ENCODE measurements around the gene PERM1. TPM values are rescaled to one million over a fixed set of nuclear protein-coding genes. Genes with fewer than 3 reads are reported as not detected.
A peak's percentile ranks its signal among the peaks of the same experiment; 100 is the strongest.
"Not testable (repeated sequence)": the region's sequence is repeated elsewhere in the genome, so short reads cannot be mapped to it uniquely, and the experiment has no call there.

The PERM1 gene, protein sequence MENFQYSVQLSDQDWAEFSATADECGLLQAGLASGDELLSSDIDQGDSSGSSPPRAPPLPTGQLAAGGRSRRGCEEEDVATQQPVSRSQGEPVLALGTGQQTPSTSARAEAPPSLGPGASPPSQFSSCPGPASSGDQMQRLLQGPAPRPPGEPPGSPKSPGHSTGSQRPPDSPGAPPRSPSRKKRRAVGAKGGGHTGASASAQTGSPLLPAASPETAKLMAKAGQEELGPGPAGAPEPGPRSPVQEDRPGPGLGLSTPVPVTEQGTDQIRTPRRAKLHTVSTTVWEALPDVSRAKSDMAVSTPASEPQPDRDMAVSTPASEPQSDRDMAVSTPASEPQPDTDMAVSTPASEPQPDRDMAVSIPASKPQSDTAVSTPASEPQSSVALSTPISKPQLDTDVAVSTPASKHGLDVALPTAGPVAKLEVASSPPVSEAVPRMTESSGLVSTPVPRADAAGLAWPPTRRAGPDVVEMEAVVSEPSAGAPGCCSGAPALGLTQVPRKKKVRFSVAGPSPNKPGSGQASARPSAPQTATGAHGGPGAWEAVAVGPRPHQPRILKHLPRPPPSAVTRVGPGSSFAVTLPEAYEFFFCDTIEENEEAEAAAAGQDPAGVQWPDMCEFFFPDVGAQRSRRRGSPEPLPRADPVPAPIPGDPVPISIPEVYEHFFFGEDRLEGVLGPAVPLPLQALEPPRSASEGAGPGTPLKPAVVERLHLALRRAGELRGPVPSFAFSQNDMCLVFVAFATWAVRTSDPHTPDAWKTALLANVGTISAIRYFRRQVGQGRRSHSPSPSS
- not detected for polyA plus RNA-seq

DNA sequence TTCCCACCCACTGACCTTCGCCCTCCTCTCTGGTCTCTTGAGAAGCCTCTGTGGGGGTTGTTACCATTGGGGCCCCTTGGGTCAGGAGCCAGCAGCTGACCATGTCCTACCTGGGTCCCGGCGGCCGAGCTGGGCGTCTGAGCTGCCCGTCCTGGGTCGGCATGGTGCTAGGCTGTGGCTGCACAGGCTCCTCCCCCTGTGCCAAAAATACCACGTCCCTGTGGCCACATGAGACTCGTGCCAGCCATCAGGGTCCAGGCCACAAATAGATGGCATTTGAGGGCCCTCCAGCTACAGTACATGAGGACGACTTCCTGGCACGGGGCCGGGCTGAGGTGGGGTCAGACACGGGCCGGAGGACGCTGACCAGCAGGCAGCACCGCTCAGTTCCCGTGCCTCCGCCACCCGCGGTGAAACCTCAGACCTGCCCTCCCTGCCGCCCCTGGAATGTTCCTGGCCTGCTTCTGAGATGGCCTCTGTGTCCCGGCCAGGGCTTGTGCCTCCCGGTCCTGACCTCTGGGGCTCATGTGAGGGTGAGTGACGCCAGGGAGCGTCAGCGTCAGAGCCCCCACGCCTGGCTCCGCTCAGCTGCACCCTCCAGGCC lies at the start of gene PERM1:
Gene PERM1 (minus strand): TSS at position 139 of the 604 bp plus-strand sequence. CDS start 1,064 bp downstream, outside the sequence.
- Mint-ChIP-seq H3K9me3 (no peaks in the 10 kb centered on the region), H3K27me3 (peaks cover 17% of the 10 kb centered on the region), H3K36me3 (no peaks in the 10 kb centered on the region), H3K27ac (no peak within 1 kb of the TSS), H3K4me3 (no peak within 1 kb of the TSS), H3K4me1 (no peaks in the 10 kb centered on the region)

DNA sequence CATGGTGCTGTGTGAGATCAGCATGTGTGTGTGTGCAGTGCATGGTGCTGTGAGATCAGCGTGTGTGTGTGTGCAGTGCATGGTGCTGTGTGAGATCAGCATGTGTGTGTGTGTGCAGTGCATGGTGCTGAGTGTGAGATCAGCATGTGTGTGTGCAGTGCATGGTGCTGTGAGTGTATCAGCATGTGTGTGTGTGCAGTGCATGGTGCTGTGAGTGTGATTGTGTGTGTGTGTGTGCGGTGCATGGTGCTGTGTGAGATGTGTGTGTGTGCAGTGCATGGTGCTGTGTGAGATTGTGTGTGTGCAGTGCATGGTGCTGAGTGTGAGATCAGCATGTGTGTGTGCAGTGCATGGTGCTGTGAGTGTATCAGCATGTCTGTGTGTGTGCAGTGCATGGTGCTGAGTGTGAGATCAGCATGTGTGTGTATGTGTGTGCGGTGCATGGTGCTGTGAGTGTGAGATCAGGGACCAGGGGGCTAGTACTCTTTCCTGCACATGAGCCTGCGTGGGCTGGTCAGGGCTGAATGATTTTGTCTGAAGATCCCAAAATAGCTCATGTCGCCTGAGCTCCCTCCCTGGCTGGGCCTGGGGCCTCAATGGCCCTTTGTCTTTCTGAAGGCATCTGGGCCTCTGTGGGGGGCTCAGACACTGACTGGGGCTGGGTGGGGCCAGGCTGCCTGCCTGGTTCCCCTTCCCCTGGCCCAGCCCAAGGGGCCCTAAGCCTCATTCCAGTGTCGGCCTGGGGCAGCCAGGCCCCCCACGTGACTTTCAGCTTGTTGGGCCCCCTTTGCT lies 49.2 kb upstream of the PERM1 start:
- not testable (repeated sequence) for H3K27me3 Mint-ChIP-seq, H3K36me3 Mint-ChIP-seq, H3K4me3 Mint-ChIP-seq, H3K27ac Mint-ChIP-seq, H3K9me3 Mint-ChIP-seq, H3K4me1 Mint-ChIP-seq

DNA sequence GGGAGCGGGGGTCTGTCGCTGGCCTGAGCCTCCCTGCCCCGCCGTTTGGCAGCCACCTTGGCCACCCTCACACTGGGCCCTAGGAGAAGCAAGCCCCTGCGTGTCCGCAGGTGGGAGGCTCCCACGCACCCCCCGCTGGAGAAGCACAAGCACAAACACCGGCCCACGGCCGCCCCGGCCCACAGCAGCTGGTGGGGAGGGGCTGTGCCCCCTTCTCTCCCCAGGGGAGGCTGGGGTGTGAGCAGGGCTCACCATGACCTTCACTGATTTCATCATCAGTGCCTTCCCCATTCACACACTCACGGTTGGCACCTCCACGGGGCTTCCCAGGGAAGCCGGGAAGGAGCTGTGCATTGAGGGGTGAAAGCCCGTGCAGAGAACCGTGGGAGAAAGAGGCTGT lies 45.9 kb upstream of the PERM1 start:
- no peaks in the 10 kb centered on the region for H3K9me3 Mint-ChIP-seq
- no peaks in the 10 kb centered on the region for H3K36me3 Mint-ChIP-seq
- no peak overlapping the region for H3K4me3 Mint-ChIP-seq
- peaks cover 1% of the 10 kb centered on the region for H3K27me3 Mint-ChIP-seq
- peaks cover 0 to 6% (median 6%) of the 10 kb centered on the region in 3 donors for H3K4me1 Mint-ChIP-seq
- no peak overlapping the region for H3K27ac Mint-ChIP-seq

DNA sequence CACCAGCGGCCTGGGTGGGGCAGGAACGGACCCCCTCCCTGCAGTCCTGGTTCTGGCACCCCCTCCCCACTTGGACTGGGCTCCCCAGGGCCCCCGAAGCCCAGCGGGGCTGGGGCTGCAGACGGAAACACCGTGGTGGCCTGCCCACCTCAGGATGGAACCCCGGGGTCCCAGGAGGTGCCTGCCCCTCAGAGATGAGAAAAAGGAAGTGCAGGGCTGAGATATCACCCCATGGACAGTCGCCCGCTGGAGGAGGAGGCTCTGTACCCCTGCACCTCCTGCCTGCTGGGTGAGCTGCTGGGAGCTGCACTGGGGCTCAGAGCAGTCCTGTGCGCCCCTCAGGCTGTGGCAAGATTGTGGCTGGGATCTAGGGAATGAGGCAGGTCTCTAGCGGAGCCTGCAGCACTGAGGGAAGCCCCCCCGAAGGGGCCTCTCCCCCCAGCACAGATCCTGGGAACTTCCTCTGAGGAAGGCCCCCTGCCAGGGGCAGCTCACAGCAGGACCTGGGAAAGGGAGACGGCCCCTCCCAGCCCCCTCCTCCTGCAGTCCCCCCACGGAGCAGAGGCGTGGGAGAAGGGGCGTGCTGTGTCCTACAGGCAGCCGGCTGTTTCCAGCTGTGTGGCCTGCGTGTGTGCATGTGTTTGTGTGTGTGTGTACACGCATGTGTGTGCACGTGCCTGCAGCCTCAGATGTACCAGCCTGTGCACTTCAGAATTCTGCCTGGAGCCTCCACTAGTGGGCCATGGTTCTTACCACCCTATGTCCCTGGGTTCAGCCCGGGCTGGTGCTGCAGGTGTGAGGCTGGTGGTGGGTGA lies 44.9 kb upstream of the PERM1 start:
- Mint-ChIP-seq H3K4me3 (no peak overlapping the region), H3K27me3 (peaks cover 6% of the 10 kb centered on the region), H3K36me3 (no peaks in the 10 kb centered on the region), H3K9me3 (no peaks in the 10 kb centered on the region), H3K27ac (no peak overlapping the region), H3K4me1 (no peaks in the 10 kb centered on the region)

DNA sequence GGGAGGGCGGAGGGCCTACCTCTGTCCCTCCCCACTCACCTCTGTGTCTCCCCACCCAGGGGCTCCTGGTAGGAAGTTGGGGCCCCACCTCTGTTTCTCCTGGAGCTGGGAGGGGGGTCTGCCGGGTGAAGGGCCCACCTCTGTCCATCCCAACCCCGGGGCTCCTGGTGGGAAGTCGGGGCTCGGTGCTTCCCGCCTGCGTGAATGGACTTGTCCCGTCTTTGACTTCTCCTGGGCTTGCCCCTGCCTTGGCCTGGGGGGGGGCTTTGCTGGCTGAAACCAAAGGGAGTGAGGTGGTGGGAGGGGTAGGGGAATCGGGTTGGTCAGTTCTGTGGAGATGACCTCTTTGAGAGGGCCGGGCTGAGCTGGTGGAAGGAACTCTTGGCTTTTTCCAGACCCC lies 43.8 kb upstream of the PERM1 start:
- Mint-ChIP-seq H3K36me3 (no peaks in the 10 kb centered on the region), H3K27me3 (peaks cover 6% of the 10 kb centered on the region), H3K27ac (no peak overlapping the region), H3K4me1 (no peaks in the 10 kb centered on the region), H3K9me3 (no peaks in the 10 kb centered on the region), H3K4me3 (no peak overlapping the region)

DNA sequence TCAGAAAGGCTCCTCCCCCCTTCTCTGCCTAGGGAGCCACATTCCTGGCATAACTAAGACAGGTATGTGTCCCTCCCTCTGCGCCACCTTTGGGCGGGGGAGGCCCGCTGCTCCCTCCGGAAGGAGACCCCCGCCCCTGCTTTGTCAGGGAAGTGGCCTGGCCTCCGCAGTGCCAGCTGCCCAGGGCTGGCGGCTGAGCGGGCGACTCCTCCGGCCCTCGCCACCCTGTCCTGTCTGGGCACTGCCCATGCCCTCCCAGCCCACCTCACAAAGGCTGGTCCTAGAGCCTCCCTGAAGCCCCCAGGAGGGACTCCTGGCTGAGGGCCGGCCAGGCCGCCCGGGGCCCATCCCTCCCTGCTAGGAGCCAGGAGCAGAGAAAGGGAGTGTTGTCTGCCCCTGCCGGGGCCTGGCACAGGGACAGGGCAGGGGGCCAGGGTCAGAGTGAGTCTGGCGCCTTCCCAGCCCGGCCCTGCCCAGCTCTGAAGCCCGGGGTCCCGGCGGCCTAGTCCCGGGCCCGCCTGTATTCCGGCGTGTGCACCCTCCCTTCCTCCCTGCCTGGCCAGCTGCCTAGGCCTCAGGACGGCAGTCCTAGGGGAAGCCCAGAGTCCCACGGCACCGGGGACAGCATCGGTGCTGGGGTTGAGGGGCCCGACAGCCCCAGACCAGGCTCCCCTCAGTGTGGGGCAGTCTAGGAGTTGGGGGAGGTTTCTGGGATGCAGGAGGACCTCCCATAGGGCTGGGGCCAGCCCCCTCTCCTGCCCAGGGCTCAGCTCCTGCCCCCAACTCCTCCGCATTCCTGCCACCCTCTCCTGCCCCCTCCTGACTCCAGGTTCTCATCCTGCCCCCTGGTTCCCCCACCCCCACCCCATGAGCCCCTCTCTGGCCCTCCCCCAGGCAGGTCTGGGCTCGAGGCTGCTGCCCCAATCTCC lies 43.1 kb upstream of the PERM1 start:
- H3K27me3 Mint-ChIP-seq: peaks cover 6% of the 10 kb centered on the region
- H3K4me1 Mint-ChIP-seq: no peaks in the 10 kb centered on the region
- no peak overlapping the region for H3K4me3 Mint-ChIP-seq
- H3K36me3 Mint-ChIP-seq: no peaks in the 10 kb centered on the region
- no peaks in the 10 kb centered on the region for H3K9me3 Mint-ChIP-seq
- no peak overlapping the region for H3K27ac Mint-ChIP-seq

DNA sequence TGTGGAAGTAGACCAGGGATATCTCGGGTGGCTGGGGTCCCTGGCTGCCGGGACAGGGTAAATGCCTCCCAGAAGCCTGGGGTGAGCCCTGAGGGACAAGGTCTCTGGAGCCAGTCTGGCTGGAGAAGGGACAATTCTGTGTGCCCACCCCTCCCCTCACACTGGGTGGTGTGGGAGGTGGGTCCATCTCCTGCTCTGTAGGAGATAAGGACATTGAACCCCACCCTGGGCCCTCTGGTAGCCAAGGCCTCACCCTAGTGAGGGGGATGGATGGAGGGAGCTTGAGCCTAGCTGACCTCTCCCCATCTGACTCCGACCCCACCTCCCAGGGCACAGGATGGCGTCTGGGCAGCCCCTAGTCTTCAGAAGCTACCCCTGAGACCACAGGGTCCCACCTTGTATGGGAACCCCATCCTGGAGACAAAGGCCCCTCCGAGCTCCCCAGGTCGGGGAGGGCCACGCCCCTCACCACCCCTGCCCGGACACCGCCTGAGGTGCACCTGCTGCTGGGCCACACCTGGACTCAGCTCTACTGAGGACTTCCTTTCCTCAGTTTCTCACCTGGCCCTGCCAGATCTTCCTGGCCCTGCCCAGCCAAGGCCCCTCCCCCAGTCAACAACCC lies 42.4 kb upstream of the PERM1 start:
- Mint-ChIP-seq H3K9me3 (no peaks in the 10 kb centered on the region), H3K4me3 (peak overlapping the region in 1 of 4 donors; percentile 45), H3K27me3 (peaks cover 6% of the 10 kb centered on the region), H3K36me3 (no peaks in the 10 kb centered on the region), H3K27ac (no peak overlapping the region), H3K4me1 (no peaks in the 10 kb centered on the region)

DNA sequence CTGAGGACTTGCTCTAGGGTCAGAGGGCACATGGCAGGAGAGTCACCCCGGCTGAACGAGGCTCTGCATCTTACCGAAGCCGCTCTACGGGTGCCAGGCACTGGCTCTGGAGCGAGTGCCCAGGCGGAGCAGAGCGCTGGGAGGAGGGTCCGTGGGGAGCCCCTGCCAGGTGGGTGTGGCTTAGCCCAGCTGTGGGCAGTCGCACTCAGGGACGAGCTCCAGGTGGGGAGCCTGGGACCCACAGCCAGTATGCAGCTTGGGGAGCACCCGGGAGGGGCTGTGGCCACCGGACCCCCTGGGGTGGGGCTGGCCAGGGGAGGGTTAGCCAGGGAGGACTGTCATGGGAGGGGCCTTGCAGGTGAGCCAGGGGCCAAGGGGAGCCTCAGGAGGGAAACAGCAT lies 41.8 kb upstream of the PERM1 start:
- Mint-ChIP-seq H3K4me3 (peak overlapping the region in 1 of 4 donors; percentile 58), H3K9me3 (no peaks in the 10 kb centered on the region), H3K36me3 (no peaks in the 10 kb centered on the region), H3K4me1 (peaks cover 0 to 2% (median 0%) of the 10 kb centered on the region in 3 donors), H3K27ac (peak overlapping the region in 1 of 3 donors; percentile 78), H3K27me3 (peaks cover 6% of the 10 kb centered on the region)

DNA sequence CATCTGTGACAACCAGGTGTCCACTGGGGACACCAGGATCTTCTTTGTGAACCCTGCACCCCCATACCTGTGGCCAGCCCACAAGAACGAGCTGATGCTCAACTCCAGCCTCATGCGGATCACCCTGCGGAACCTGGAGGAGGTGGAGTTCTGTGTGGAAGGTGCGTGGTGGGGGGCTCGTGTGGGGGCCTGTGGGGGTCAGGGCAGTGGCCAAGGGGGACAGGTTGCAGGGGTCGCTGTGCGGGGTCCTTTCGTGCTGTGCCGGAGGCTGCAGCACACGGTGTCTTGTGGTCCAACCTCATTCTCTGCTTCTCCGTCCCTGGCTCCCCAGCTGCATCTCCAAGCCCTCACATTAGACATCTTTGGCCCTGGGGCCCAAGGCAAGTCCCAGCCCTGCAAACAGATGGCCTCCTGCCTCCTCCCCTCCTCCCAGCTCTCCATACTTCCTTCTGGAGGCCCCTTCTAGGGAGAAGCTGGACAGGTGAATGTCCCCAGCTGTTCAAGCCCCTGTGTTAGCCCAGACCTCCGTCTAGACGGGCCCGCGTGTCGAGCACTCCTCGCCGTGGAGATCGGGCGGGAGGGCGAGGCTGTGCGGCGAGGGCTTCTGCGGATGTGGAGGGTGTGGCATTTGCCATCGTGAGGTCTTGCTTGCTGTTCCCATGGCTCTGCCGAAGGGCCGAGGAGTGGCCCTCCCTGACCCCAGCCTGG lies 40.6 kb upstream of the PERM1 start:
- Mint-ChIP-seq H3K27me3 (peaks cover 6% of the 10 kb centered on the region), H3K4me3 (peak overlapping the region in 2 of 4 donors; percentile 5 to 58), H3K9me3 (no peaks in the 10 kb centered on the region), H3K27ac (peak overlapping the region in 2 of 3 donors; percentile 67 to 78), H3K4me1 (peaks cover 0 to 2% (median 0%) of the 10 kb centered on the region in 3 donors), H3K36me3 (no peaks in the 10 kb centered on the region)

DNA sequence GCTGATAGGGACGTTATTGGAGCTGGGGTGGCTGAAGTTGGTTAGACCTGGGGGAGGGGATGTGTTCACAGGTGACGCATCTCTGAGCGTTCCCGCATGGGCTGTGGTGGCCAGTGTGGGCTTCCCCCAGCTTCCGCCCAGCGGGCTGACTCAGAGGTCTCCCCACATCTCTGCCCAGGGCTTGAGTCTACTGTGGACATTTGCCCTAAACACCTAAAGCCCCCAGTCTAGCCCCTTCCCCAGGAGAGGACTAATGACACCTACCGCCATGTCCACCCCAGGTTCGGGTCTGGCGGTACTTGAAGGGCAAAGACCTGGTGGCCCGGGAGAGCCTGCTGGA lies 40.0 kb upstream of the PERM1 start:
- H3K9me3 Mint-ChIP-seq: no peaks in the 10 kb centered on the region
- no peaks in the 10 kb centered on the region for H3K36me3 Mint-ChIP-seq
- peak overlapping the region in 2 of 3 donors; percentile 67 to 78 for H3K27ac Mint-ChIP-seq
- peak overlapping the region in 1 of 4 donors; percentile 5 for H3K4me3 Mint-ChIP-seq
- H3K4me1 Mint-ChIP-seq: peaks cover 0 to 5% (median 2%) of the 10 kb centered on the region in 3 donors
- H3K27me3 Mint-ChIP-seq: peaks cover 5% of the 10 kb centered on the region

DNA sequence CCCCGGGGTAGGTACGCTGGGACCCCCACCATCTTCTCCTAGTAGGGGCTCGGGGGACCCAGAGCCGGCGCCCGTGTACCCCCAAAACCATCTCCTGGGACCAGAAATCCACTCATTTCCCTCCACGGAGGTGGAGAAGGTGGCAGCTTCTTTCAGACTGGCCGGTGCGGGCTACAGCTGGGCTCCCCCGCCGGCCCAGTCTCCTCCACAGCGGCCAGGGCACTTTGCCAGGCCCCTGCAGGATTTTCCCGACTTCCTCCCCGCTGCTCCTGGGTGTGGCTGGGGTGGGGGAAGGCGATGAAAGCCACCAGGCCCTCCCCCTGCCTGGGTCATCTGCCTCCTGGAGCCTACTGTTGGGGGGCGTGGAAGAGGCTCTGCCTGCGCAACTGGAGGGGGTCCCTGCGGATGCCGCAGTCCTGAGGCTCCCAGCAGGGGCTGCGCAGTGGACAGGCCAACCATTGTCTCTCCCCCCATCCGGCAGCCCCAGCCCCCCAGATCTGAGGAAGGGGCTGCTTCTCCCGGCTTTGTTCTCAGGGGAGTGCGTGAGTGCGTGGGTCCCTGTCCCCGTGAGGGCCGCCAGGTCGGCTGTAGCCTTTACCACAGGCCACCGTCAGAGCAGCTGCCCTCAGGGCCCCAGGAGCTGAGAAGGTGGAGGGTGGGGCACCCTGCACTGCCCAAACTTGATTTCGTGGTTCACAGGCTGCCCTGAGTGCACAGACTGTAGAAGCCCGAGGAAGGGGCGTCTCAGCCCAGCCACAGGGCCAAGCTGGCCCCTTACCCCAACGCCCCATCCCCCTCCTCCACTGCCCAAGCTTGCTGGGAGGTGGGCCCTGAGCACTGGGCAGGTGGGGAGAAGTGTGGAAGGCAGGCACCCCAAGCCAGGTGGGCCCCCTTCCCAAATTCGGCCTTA lies 39.4 kb upstream of the PERM1 start:
- H3K27ac Mint-ChIP-seq: no peak overlapping the region
- H3K4me1 Mint-ChIP-seq: peaks cover 0 to 5% (median 2%) of the 10 kb centered on the region in 3 donors
- peak overlapping the region; percentile 30 to 63 (median 46) for H3K4me3 Mint-ChIP-seq

More for the DNA sequence above, 39.4 kb upstream of the PERM1 start:
- peaks cover 5% of the 10 kb centered on the region for H3K27me3 Mint-ChIP-seq
- H3K36me3 Mint-ChIP-seq: no peaks in the 10 kb centered on the region
- H3K9me3 Mint-ChIP-seq: no peaks in the 10 kb centered on the region
